Stimulated activated CD8-positive, alpha-beta memory T cell treated with anti-CD3 and anti-CD28 coated beads, Interleukin-4, amount 100 ng/mL, for 4 hours (primary cell): ENCODE data around the gene KREMEN1.
A peak's percentile ranks its signal among the peaks of the same experiment; 100 is the strongest.

Source experiments
- DNase-seq, 2 donors: peaks; one replicate each; pipeline ENCODE4 v3.0.0-alpha.2; 2020; ENCODE audit warnings: low read depth in 2 of 2, low spot score in 1 of 2

KREMEN1 gene

GRCh38 chr22:29183971-29184848 is 111.4 kb downstream of the KREMEN1 start:
- DNase-seq: no peak

GRCh38 chr22:29184849-29185490 is 112.1 kb downstream of the KREMEN1 start:
- no peak for DNase-seq

DNA sequence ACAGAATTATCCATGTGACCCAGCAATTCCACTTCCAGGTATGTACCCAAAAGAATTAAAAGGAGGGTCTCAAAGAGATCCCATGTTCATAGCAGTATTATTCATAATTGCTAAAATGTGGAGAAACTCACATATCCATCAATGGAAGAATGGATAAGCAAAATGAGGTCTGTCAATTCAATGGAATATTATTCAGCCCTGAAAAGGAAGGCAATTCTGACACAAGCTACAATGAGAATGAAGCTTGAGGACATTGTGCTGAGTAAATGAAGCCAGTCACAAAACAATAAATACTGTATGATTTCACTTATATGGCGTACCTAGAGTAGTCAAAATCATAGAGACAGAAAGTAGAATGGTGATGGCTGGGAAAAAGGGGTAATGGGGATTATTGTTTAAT is 113.5 kb downstream of the KREMEN1 start:
- no peak for DNase-seq

- no peak for DNase-seq
Measured at GRCh38 chr22:29187831-29188230, 115.0 kb downstream of the KREMEN1 start.

DNA sequence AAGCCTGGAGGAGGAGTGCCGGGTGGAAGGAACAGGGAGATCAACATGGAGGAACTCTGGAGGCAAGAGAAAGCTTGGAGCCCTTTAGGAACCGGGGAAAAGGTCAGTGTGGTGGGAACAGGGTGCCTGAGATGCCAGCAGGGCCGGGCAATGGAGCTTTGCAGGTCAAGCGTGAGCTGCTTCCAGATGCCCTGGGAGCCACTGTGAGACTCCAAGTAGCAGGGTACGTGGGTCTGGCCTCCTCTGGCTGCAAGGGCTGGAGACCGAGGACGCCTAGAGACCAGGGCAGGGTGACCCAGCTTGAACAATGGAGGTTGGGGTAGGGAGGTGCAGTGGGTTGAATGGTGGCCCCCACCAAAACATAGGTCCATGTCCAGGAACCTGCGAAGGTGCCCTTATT is 117.2 kb downstream of the KREMEN1 start:
- no peak for DNase-seq

DNA sequence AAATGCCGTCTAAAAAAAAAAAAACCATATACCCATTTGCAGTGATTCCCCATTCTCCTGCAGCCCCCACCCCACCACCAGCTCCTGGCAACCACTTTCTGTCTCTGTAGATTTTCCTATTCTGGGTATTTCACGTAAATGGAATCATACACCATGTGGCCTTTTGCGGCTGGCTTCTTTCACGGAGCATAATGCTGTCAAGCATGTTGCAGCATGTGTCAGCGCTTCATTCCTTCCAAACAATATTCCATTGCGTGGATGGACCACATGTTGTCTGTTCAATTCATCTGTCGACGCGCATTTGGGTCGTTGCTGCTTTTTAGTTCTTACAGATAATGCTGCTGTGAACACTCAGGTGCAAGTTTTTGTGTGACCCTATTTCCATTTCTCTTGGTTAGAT is 118.1 kb downstream of the KREMEN1 start:
- no peak for DNase-seq

DNA sequence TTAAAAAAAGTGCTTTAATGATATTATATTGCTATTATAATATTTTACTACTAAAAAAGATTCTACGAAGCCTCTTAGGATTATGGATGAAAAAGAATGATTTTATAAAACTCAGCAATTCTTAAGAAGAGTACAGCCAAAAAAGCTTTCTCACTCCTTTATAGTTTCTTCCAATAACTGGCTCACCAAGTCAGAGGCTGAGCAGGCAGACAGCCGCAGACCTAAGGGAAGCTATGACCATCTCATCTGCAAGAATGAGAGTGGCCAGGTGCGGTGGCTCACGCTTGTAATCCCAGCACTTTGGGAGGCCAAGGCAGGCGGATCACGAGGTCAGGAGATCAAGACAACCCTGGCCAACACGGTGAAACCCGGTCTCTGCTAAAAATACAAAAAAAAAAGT is 120.2 kb downstream of the KREMEN1 start:
- DNase-seq: no peak

- no peak for DNase-seq
Measured at GRCh38 chr22:29194184-29194583, 121.3 kb downstream of the KREMEN1 start.

GRCh38 chr22:29195118-29195963 is 122.5 kb downstream of the KREMEN1 start:
- DNase-seq: no peak

GRCh38 chr22:29195964-29196666 is 123.3 kb downstream of the KREMEN1 start:
- no peak for DNase-seq

GRCh38 chr22:29197096-29197495 is 124.3 kb downstream of the KREMEN1 start:
- DNase-seq: no peak

GRCh38 chr22:29198240-29198639 is 125.4 kb downstream of the KREMEN1 start:
- no peak for DNase-seq

DNA sequence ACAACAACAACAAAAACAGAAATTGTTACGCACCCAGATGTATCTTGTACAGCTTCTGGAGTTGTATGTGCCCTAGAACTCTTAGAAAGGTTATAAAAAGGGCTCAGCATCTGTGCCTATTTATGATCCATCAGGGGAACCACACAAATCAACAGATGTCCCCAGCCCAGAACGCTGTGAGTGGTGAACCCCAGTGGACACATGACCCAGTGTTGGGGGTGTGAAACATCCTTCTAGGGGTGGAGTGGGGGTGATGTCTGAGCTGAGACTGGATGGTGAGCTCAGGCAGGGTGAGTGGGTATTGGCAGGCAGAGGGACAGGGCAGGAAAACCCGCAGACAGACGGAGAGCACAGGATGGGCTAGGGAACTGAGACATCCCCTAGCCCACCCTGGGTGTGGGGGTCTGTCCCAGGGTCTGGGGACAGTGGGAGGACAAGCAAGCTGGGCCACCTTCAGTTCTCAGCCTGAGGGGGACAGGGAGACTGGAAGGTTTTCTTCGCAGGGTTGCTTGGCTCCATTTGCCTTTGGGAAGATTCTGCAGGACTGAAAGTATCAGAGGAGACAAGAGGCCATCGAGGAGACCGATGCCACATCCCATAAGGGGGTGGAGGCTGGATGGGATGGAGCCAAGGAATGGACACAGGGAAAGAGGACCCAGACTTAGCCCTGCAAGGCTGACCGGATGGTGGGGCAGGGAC is 127.0 kb downstream of the KREMEN1 start:
- DNase-seq: no peak

GRCh38 chr22:29200901-29201300 is 128.1 kb downstream of the KREMEN1 start:
- DNase-seq: no peak

DNA sequence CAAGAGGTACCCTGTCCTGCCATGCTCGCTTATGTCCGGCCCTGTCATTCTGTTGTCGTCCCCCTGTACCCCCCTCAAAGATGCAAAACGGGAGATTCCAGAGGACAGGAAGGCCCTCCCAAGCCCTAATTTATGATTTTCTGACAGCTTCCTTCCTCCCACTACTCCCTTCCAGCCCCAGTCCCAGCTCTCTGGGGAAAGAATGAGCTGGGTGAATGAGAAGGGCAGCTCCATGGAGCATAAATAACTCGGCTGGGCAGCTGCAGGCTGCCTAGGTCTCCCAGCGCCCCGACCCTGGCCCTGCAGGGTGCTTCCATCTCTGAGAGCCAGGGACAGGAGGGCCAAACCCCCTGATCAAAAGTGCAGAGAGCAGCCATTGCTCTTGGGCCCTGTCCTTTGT is 128.9 kb downstream of the KREMEN1 start:
- no peak for DNase-seq

GRCh38 chr22:29202212-29203192 is 129.7 kb downstream of the KREMEN1 start:
- DNase-seq: peak in 1 of 2 donors; percentile 24

- DNase-seq: no peak
Measured at GRCh38 chr22:29203488-29204454, 130.9 kb downstream of the KREMEN1 start.
